Left colon (tissue), 2 donors: ENCODE results near the gene IGFL3. TPM values are rescaled to one million over a fixed set of nuclear protein-coding genes. Genes with fewer than 3 reads are reported as not detected.
"Not testable (repeated sequence)": the region's sequence is repeated elsewhere in the genome, so short reads cannot be mapped to it uniquely, and the experiment has no call there.

Source experiments
- ATAC-seq: fragments of 200-7000 bp; cut with Tn5 transposase; one replicate; pipeline ENCODE4 v1.9.1; 2020; ENCODE audit warnings: mild to moderate bottlenecking, moderate library complexity
- DNase-seq, 2 donors: peaks; one replicate each; pipeline ENCODE4 v3.0.0-alpha.2; 2020
- intact Hi-C, 2 donors: fragments of 100-400 bp; cut with DNase I in 1 of 2; cut with micrococcal nuclease in 1 of 2; formaldehyde crosslinking; loops; one replicate each; pipeline versions ENCODE4 v1.11.2 to v1.14.0; 2022; cut with DNase I, micrococcal nuclease
- total RNA-seq, 2 donors: library from RNA; stranded (reverse); fragmentation: NEBNext Ultra II Directional; extraction: Animal tissue kit (Norgen Biotek cat#: 25700); gene quantifications; one replicate each; pipeline ENCODE4 v1.2.1, GENCODE V29; 2021
- donor health status: DM: no; HTN: no; CAD: no.
- donor health status: DM: yes; HTN: yes; CAD: no.

The IGFL3 gene
- total RNA-seq, 2 donors from 2014 or later, result not detected

GRCh38 chr19:46131485-46132143, 7.1 kb upstream of the IGFL3 start:
- ATAC-seq (no peak), DNase-seq (no peak)
- intact Hi-C loops, result no loop called here

- DNase-seq (no peak), ATAC-seq (no peak)
- intact Hi-C loops, result no loop called here
Observed at GRCh38 chr19:46126086-46126580, 1.6 kb upstream of the IGFL3 start.

- ATAC-seq, result no peak
- no peak for DNase-seq
- intact Hi-C loops, result no loop called here
Observed at GRCh38 chr19:46125447-46125846, 959 bp upstream of the IGFL3 start.

GRCh38 chr19:46118136-46118535, 6.4 kb downstream of the IGFL3 start:
- ATAC-seq (no peak), DNase-seq (no peak)
- intact Hi-C loops, result no loop called here

- DNase-seq (no peak), ATAC-seq (no peak)
- intact Hi-C loops, result no loop called here
Observed at GRCh38 chr19:46116121-46116520, 8.4 kb downstream of the IGFL3 start.

- intact Hi-C loops, result no loop called here
- ATAC-seq (no peak), DNase-seq (no peak)
Observed at GRCh38 chr19:46115396-46116106, 8.9 kb downstream of the IGFL3 start.

- DNase-seq (no peak), ATAC-seq (no peak)
- intact Hi-C loops, result no loop called here
Observed at GRCh38 chr19:46113726-46114125, 10.8 kb downstream of the IGFL3 start.

GRCh38 chr19:46112527-46112926, 12.0 kb downstream of the IGFL3 start:
- intact Hi-C loops, result no loop called here
- DNase-seq, result no peak
- ATAC-seq, result no peak

GRCh38 chr19:46111376-46111775, 13.1 kb downstream of the IGFL3 start:
- DNase-seq (no peak), ATAC-seq (no peak)
- intact Hi-C loops, result no loop called here

- intact Hi-C loops, result no loop called here
- ATAC-seq, result no peak
- no peak for DNase-seq
Observed at GRCh38 chr19:46109876-46110275, 14.6 kb downstream of the IGFL3 start.

- no peak for ATAC-seq
Observed at GRCh38 chr19:46107371-46107770, 17.1 kb downstream of the IGFL3 start.

GRCh38 chr19:46102333-46102732, 22.2 kb downstream of the IGFL3 start:
- intact Hi-C loops, DNase-seq, ATAC-seq: not testable (repeated sequence)

More at GRCh38 chr19:46107371-46107770, 17.1 kb downstream of the IGFL3 start:
- intact Hi-C loops, result no loop called here
- no peak for DNase-seq

- DNase-seq (no peak), ATAC-seq (no peak)
- intact Hi-C loops, result no loop called here
Observed at GRCh38 chr19:46101293-46101692, 23.2 kb downstream of the IGFL3 start.

- ATAC-seq, result no peak
- intact Hi-C loops, result no loop called here
- DNase-seq, result no peak
Observed at GRCh38 chr19:46100344-46100743, 24.1 kb downstream of the IGFL3 start.

- intact Hi-C loops, result no loop called here
- DNase-seq, result no peak
- ATAC-seq, result no peak
Observed at GRCh38 chr19:46090444-46090843, 34.0 kb downstream of the IGFL3 start.

- intact Hi-C loops, result no loop called here
- ATAC-seq, result no peak
Observed at GRCh38 chr19:46089432-46089831, 35.1 kb downstream of the IGFL3 start.

GRCh38 chr19:46088101-46088500, 36.4 kb downstream of the IGFL3 start:
- DNase-seq, result no peak
- intact Hi-C loops, result no loop called here
- ATAC-seq, result no peak

More at GRCh38 chr19:46089432-46089831, 35.1 kb downstream of the IGFL3 start:
- DNase-seq, result no peak

- intact Hi-C loops, result no loop called here
- ATAC-seq (no peak), DNase-seq (no peak)
Observed at GRCh38 chr19:46085888-46086287, 38.6 kb downstream of the IGFL3 start.

- intact Hi-C loops, result loop anchor here in 1 of 2 donors (5.0 kb wide), 1 partner anchor 110 kb away; no protein-coding TSS in a partner anchor
- DNase-seq, result no peak
Observed at GRCh38 chr19:46082728-46083050, 41.8 kb downstream of the IGFL3 start.

GRCh38 chr19:46081928-46082727, 42.4 kb downstream of the IGFL3 start:
- intact Hi-C loops, result loop anchor here in 1 of 2 donors (5.0 kb wide), 1 partner anchor 110 kb away; no protein-coding TSS in a partner anchor

More at GRCh38 chr19:46082728-46083050, 41.8 kb downstream of the IGFL3 start:
- ATAC-seq, result no peak

More at GRCh38 chr19:46081928-46082727, 42.4 kb downstream of the IGFL3 start:
- no peak for DNase-seq
- ATAC-seq, result peak; percentile 66
